ENCODE measurements around the gene USP48. TPM values are rescaled to one million over a fixed set of nuclear protein-coding genes. Genes with fewer than 3 reads are reported as not detected.

Gene USP48
- total RNA-seq, 1 donor from 2014 or later: 78.7 TPM

DNA sequence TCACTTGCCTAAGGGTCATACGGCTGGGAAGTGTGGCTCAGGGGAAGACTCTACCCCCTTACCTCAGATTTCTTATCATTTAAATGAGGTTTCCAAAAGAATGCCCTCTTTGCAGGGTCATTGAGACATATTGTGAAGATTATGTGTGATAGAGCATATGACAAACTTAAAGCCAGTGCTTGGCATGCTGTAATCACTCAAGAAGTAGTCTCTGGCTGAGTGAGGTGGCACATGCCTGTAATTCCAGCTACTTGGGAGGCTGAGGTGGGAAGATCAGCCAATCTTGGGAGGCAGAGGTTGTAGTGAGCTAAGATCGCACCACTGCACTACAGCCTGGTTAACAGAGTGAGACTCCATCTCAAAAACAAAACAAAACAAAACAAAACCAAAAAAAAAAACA is 21.6 kb upstream of the USP48 start:
- H3K27ac Mint-ChIP-seq (ENCODE audit: unreplicated experiment): no peak overlapping the region
- H3K4me1 Mint-ChIP-seq (ENCODE audit: low read depth, unreplicated experiment): no peaks in the 10 kb centered on the region
- H3K9me3 Mint-ChIP-seq (ENCODE audit: unreplicated experiment): no peaks in the 10 kb centered on the region
- no peak for DNase-seq
- no peaks in the 10 kb centered on the region for H3K27me3 Mint-ChIP-seq (ENCODE audit: unreplicated experiment)
- no peak overlapping the region for H3K4me3 Mint-ChIP-seq (ENCODE audit: unreplicated experiment)
- peaks cover 3% of the 10 kb centered on the region for H3K36me3 Mint-ChIP-seq (ENCODE audit: unreplicated experiment)
- TF ChIP-seq CTCF (IDR thresholded peaks at IDR 0.05; ENCODE audit: partially characterized antibody, unreplicated experiment): no peak

DNA sequence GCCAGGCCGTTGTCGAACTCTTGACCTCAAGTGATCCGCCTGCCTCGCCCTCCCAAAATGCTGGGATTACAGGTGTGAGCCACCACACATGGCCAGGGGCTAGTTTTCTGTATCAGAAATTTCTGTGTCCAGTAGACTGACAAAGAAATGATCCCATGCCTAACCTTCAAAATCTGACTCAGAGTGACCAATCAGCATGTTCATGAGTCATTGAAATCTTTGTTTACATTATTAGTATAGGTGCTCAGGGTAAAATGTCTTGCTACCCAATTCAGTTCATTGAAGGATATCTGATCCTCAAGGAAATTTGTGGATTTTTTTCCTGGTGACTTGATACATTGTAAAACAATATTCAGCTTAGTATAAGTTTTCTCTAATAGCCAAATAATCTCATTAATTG is 18.2 kb upstream of the USP48 start:
- no peak for TF ChIP-seq CTCF (IDR thresholded peaks at IDR 0.05; ENCODE audit: partially characterized antibody, unreplicated experiment)
- peaks cover 3% of the 10 kb centered on the region for H3K36me3 Mint-ChIP-seq (ENCODE audit: unreplicated experiment)

DNA sequence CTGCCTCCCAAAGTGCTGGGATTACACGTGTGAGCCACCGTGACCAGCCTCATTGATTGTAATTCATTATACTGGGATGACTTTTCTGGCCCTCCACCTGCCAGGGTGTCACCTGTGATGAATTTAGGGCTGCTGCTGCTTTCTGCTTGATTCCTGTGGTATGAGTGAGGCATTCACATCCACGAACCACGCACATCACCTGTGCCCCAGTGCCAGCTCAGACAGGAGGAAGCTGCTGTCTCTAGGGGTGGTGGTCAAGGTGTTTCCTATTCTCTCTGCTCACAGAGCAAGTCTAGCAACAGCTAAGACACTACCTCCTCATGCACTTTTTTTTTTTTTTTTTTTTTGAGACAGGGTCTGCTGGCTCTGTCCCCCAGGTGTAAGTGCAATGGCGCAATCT is 16.8 kb upstream of the USP48 start:
- peaks cover 8% of the 10 kb centered on the region for H3K36me3 Mint-ChIP-seq (ENCODE audit: unreplicated experiment)
- no peak for DNase-seq
- TF ChIP-seq CTCF (IDR thresholded peaks at IDR 0.05; ENCODE audit: partially characterized antibody, unreplicated experiment): no peak
- no peaks in the 10 kb centered on the region for H3K4me1 Mint-ChIP-seq (ENCODE audit: low read depth, unreplicated experiment)
- H3K9me3 Mint-ChIP-seq (ENCODE audit: unreplicated experiment): no peaks in the 10 kb centered on the region
- H3K27ac Mint-ChIP-seq (ENCODE audit: unreplicated experiment): no peak overlapping the region
- H3K4me3 Mint-ChIP-seq (ENCODE audit: unreplicated experiment): no peak overlapping the region
- no peaks in the 10 kb centered on the region for H3K27me3 Mint-ChIP-seq (ENCODE audit: unreplicated experiment)

More for the DNA sequence above, 18.2 kb upstream of the USP48 start:
- DNase-seq: no peak
- Mint-ChIP-seq H3K4me1 (ENCODE audit: low read depth, unreplicated experiment) (no peaks in the 10 kb centered on the region), H3K4me3 (ENCODE audit: unreplicated experiment) (no peak overlapping the region), H3K27me3 (ENCODE audit: unreplicated experiment) (no peaks in the 10 kb centered on the region), H3K27ac (ENCODE audit: unreplicated experiment) (no peak overlapping the region), H3K9me3 (ENCODE audit: unreplicated experiment) (no peaks in the 10 kb centered on the region)

DNA sequence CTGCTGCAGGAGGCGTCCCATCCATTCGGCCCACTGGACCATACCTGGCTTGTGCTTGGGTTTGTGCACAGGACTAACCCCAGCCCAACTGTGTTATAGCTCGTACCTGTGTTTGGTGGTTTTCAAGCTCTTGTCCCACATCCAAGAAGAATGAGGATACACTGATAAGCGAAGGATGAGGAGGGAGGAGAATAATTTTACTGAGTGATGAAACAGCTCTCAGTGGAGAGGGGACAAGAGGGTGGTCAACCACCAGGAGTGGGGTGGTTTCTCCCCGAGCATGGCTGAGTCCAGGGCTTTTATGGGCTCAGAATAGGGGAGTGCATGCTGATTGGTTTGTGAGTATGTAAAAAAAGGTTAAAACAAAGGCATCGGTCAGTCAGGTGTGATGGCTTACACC is 12.1 kb upstream of the USP48 start:
- TF ChIP-seq CTCF (IDR thresholded peaks at IDR 0.05; ENCODE audit: partially characterized antibody, unreplicated experiment): no peak
- H3K4me3 Mint-ChIP-seq (ENCODE audit: unreplicated experiment): no peak overlapping the region
- H3K27ac Mint-ChIP-seq (ENCODE audit: unreplicated experiment): no peak overlapping the region
- H3K27me3 Mint-ChIP-seq (ENCODE audit: unreplicated experiment): no peaks in the 10 kb centered on the region
- peaks cover 2% of the 10 kb centered on the region for H3K9me3 Mint-ChIP-seq (ENCODE audit: unreplicated experiment)
- no peak for DNase-seq
- H3K4me1 Mint-ChIP-seq (ENCODE audit: low read depth, unreplicated experiment): no peaks in the 10 kb centered on the region
- peaks cover 8% of the 10 kb centered on the region for H3K36me3 Mint-ChIP-seq (ENCODE audit: unreplicated experiment)

GRCh38 chr1:21794656-21795055 is 11.7 kb upstream of the USP48 start:
- Mint-ChIP-seq H3K27me3 (ENCODE audit: unreplicated experiment) (no peaks in the 10 kb centered on the region), H3K27ac (ENCODE audit: unreplicated experiment) (no peak overlapping the region), H3K36me3 (ENCODE audit: unreplicated experiment) (peaks cover 8% of the 10 kb centered on the region), H3K4me1 (ENCODE audit: low read depth, unreplicated experiment) (no peaks in the 10 kb centered on the region), H3K9me3 (ENCODE audit: unreplicated experiment) (peaks cover 2% of the 10 kb centered on the region), H3K4me3 (ENCODE audit: unreplicated experiment) (no peak overlapping the region)
- no peak for DNase-seq
- no peak for TF ChIP-seq CTCF (IDR thresholded peaks at IDR 0.05; ENCODE audit: partially characterized antibody, unreplicated experiment)
